ENCODE data around the gene KIAA1755. TPM values are rescaled to one million over a fixed set of nuclear protein-coding genes. Genes with fewer than 3 reads are reported as not detected.

KIAA1755 gene
- total RNA-seq, 1 experiment from 2014 or later: 0.17 TPM

DNA sequence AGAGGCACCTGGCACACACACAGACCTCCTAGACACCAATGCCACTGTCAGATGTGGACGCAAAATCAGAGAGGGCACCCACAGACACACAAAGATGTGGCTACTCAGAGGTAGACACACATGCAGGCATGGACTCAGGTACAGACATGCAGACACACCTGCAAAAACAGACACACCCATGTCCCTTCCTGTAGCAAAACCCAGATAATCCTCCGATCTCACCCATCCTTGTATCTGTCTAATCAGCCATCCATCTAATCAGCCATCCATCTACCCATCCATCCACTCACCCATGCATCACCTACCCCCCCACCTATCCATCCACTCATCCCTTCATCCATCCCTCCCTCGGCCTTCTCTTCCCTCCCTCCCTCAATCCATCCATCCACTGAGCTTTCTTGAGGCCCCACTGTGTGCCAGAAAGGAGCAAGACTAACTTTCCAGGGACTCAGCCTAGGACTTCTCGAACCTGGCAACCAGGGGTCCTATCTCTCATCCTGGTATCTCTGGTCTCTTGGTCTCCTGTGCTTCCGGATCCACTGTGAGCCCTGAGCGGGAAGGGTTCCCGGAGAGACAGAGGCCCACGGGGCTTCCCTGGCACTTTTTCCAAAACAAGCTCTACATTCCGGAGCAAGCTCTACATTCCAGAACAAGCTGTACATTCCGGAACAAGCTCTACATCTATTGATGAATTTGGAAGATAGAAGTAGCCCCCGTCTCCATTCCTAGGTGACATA, 94.4 kb downstream of the KIAA1755 start:
- TF ChIP-seq CTCF (conservative IDR thresholded peaks at IDR 0.05): no peak
- Histone ChIP-seq H3K27me3 (ENCODE audit: insufficient read depth, low read length) (no peaks in the 10 kb centered on the region), H2BK15ac (ENCODE audit: low read depth, low read length) (no peak overlapping the region), H3K9me3 (ENCODE audit: control insufficient read depth, low read depth, low read length) (no peaks in the 10 kb centered on the region), H2AK5ac (ENCODE audit: insufficient read length, low read length) (no peak overlapping the region), H3K79me2 (ENCODE audit: insufficient read depth, low read length) (no peaks in the 10 kb centered on the region), H3K18ac (ENCODE audit: insufficient read length, low read depth, low read length) (no peak overlapping the region), H3K4me1 (ENCODE audit: insufficient read depth, low read length) (no peaks in the 10 kb centered on the region), H3K79me1 (ENCODE audit: insufficient read depth, low read depth, low read length, poor library complexity, severe bottlenecking) (no peaks in the 10 kb centered on the region), H3K4me2 (ENCODE audit: insufficient read depth, insufficient read length, low read length) (no peak overlapping the region), H3K27ac (ENCODE audit: insufficient read length, low read depth, low read length) (no peak overlapping the region), H3T11ph (ENCODE audit: low read length) (no peak overlapping the region), H4K8ac (replicated peaks; ENCODE audit: insufficient read length, low read depth, low read length) (no peak overlapping the region), H2BK12ac (ENCODE audit: insufficient read length, low read depth, low read length) (no peak overlapping the region), H2AFZ (ENCODE audit: low read length) (no peak overlapping the region), H4K20me1 (ENCODE audit: control insufficient read depth, insufficient read depth, insufficient read length) (no peaks in the 10 kb centered on the region), H2BK120ac (ENCODE audit: low read depth, low read length, poor library complexity, severe bottlenecking) (no peak overlapping the region), H2BK5ac (ENCODE audit: insufficient read length, low read length) (no peak overlapping the region), H4K91ac (ENCODE audit: insufficient read length, low read depth, low read length) (no peak overlapping the region), H2BK20ac (ENCODE audit: low read depth, low read length, poor library complexity, severe bottlenecking) (no peak overlapping the region), H3K14ac (ENCODE audit: insufficient read depth, low read length) (no peak overlapping the region; the same call in 1 of the 2 replicates), H3K23ac (ENCODE audit: insufficient read length, low read depth, low read length) (no peak overlapping the region), H4K5ac (ENCODE audit: insufficient read length, low read depth, low read length) (no peak overlapping the region), H3K56ac (ENCODE audit: insufficient read length, low read depth, low read length) (no peak overlapping the region), H3K9ac (ENCODE audit: extremely low read depth, insufficient read length, low read length) (no peak overlapping the region), H3K4ac (ENCODE audit: low read depth, low read length) (no peak overlapping the region), H3K23me2 (ENCODE audit: insufficient read length, low read depth, low read length, poor library complexity, severe bottlenecking) (peaks cover 4% of the 10 kb centered on the region)
- Mint-ChIP-seq H3K27ac (no peak overlapping the region), H3K27me3 (ENCODE audit: low read depth) (peaks cover 9% of the 10 kb centered on the region), H3K36me3 (ENCODE audit: insufficient read depth in 1 of 3, low read depth in 3 of 3) (no peaks in the 10 kb centered on the region), H3K4me1 (peaks cover 8 to 11% of the 10 kb centered on the region in 2 experiments; a peak in 3 of 4 replicates), H3K4me3 (no peak overlapping the region; a peak in 1 of 5 replicates), H3K9me3 (peaks cover 0 to 2% of the 10 kb centered on the region in 2 experiments; a peak in 1 of 5 replicates)
- no peak for DNase-seq
- WGBS (ENCODE audit: extremely low coverage, insufficient read length, low lambda C conversion rate): no CpG with 5 or more reads among the region's 11 CpGs

Data from H9 (cell line).